ENCODE data around the gene PIP5KL1. TPM values are rescaled to one million over a fixed set of nuclear protein-coding genes. Genes with fewer than 3 reads are reported as not detected.

Gene PIP5KL1
- total RNA-seq, 6 experiments from 2014 or later: 0.58 to 0.81 (median 0.70) TPM; not detected in 3

GRCh38 chr9:127874301-127875221, 56.0 kb downstream of the PIP5KL1 start:
- peaks cover 0 to 29% (median 15%) of the 10 kb centered on the region in 4 donors for H3K4me1 ChIP-seq
- H3K27me3 ChIP-seq: no peaks in the 10 kb centered on the region
- TF ChIP-seq CTCF (IDR thresholded peaks at IDR 0.05) (no peak), POLR2A (IDR thresholded peaks at IDR 0.05) (no peak)
- H3K36me3 ChIP-seq: peaks cover 0 to 5% (median 0%) of the 10 kb centered on the region in 4 donors
- H3K27ac ChIP-seq: no peak overlapping the region
- intact Hi-C loops (cut with DNase I): loop anchor here (10.0 kb wide), 2 partner anchors 60 to 140 kb away; partner anchors contain the start of gene TOR2A (in 1 of the 2)
- WGBS (ENCODE audit: insufficient coverage, low coverage, low lambda C conversion rate, missing lambda C conversion rate): 93% methylated on average over 3 of the region's 19 CpGs
- H3K4me3 ChIP-seq: no peak overlapping the region
- H3K9me3 ChIP-seq: no peaks in the 10 kb centered on the region
- DNase-seq (no peak), ATAC-seq (peak in 1 of 4 donors; percentile 9)

GRCh38 chr9:127873886-127874285, 56.7 kb downstream of the PIP5KL1 start:
- TF ChIP-seq POLR2A (IDR thresholded peaks at IDR 0.05) (no peak), CTCF (IDR thresholded peaks at IDR 0.05) (no peak)
- Histone ChIP-seq H3K27ac (no peak overlapping the region), H3K27me3 (no peaks in the 10 kb centered on the region), H3K9me3 (no peaks in the 10 kb centered on the region), H3K4me3 (no peak overlapping the region), H3K36me3 (peaks cover 0 to 5% (median 0%) of the 10 kb centered on the region in 4 donors), H3K4me1 (peaks cover 0 to 31% (median 15%) of the 10 kb centered on the region in 4 donors)
- ATAC-seq (peak; percentile 50 to 59 (median 58)), DNase-seq (peak; percentile 84 to 86 (median 85))
- 20% methylated on average over 2 of the region's 10 CpGs for WGBS (ENCODE audit: insufficient coverage, low coverage, low lambda C conversion rate, missing lambda C conversion rate)
- intact Hi-C loops (cut with DNase I): loop anchor here (10.0 kb wide), 2 partner anchors 59 to 139 kb away; partner anchors contain the start of gene TOR2A (in 1 of the 2)

- ATAC-seq (no peak), DNase-seq (peak in 1 of 3 donors; percentile 49)
- Histone ChIP-seq H3K27ac (no peak overlapping the region), H3K27me3 (no peaks in the 10 kb centered on the region), H3K4me3 (no peak overlapping the region), H3K36me3 (peaks cover 0 to 5% (median under 1%) of the 10 kb centered on the region in 4 donors), H3K4me1 (peaks cover 0 to 31% (median 15%) of the 10 kb centered on the region in 4 donors), H3K9me3 (no peaks in the 10 kb centered on the region)
- intact Hi-C loops (cut with DNase I): loop anchor here (10.0 kb wide), 2 partner anchors 58 to 138 kb away; partner anchors contain the start of gene TOR2A (in 1 of the 2)
- no peak for TF ChIP-seq POLR2A (IDR thresholded peaks at IDR 0.05)
- TF ChIP-seq CTCF (IDR thresholded peaks at IDR 0.05): no peak
- WGBS (ENCODE audit: insufficient coverage, low coverage, low lambda C conversion rate, missing lambda C conversion rate): 66% methylated on average over 6 of the region's 19 CpGs
Observed at GRCh38 chr9:127873223-127873691, 57.3 kb downstream of the PIP5KL1 start.

- no peak overlapping the region for H3K4me3 ChIP-seq
- H3K27me3 ChIP-seq: no peaks in the 10 kb centered on the region
- intact Hi-C loops (cut with DNase I): loop anchor here (10.0 kb wide), 2 partner anchors 58 to 138 kb away; partner anchors contain the start of gene TOR2A (in 1 of the 2)
- H3K9me3 ChIP-seq: no peaks in the 10 kb centered on the region
- WGBS (ENCODE audit: insufficient coverage, low coverage, low lambda C conversion rate, missing lambda C conversion rate): no CpG with 5 or more reads among the region's 20 CpGs
- no peak for TF ChIP-seq POLR2A (IDR thresholded peaks at IDR 0.05)
- TF ChIP-seq CTCF (IDR thresholded peaks at IDR 0.05): no peak
- ATAC-seq: no peak
- no peak for DNase-seq
- H3K27ac ChIP-seq: no peak overlapping the region
- peaks cover 0 to 5% (median 2%) of the 10 kb centered on the region in 4 donors for H3K36me3 ChIP-seq
- peaks cover 0 to 25% (median 12%) of the 10 kb centered on the region in 4 donors for H3K4me1 ChIP-seq
Observed at GRCh38 chr9:127872369-127873222, 58.0 kb downstream of the PIP5KL1 start.
